A549 treated with CORT108297 at 1 μM for 4 hours (cell line): ENCODE measurements around the gene COQ5. TPM values are rescaled to one million over a fixed set of nuclear protein-coding genes. Genes with fewer than 3 reads are reported as not detected.

Source experiments
- total RNA-seq: library from RNA; stranded (reverse); fragments of 200-300 nt; extraction: Qiagen RNA extraction; gene quantifications from 5 replicates; pipeline ENCODE4 v1.2.3, GENCODE V29; 2022

COQ5 gene, protein sequence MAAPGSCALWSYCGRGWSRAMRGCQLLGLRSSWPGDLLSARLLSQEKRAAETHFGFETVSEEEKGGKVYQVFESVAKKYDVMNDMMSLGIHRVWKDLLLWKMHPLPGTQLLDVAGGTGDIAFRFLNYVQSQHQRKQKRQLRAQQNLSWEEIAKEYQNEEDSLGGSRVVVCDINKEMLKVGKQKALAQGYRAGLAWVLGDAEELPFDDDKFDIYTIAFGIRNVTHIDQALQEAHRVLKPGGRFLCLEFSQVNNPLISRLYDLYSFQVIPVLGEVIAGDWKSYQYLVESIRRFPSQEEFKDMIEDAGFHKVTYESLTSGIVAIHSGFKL
- total RNA-seq, result 27.2 to 30.9 TPM (median 27.9 TPM) in 5 replicates

GRCh38 chr12:120528861-120529525, at the start of gene COQ5:
TSS of gene COQ5 (minus strand) at chr12:120529158. CDS start at chr12:120529141, 17 bp downstream.

DNA sequence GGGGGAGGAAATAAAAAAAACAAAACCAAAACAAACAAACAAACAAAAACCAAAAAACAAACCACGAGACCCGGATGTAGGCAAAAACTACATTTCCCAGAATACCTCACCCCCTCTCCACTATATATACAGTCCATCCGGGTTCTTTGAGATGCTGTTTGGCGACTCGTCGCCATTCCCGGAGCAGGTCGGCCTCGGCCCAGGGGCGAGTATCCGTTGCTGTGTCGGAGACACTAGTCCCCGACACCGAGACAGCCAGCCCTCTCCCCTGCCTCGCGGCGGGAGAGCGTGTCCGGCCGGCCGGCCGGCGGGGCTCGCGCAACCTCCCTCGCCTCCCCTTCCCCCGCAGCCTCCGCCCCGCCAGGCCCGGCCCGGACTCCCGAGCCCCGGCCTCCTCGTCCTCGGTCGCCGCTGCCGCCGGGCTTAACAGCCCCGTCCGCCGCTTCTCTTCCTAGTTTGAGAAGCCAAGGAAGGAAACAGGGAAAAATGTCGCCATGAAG, 5.3 kb upstream of the COQ5 start, which contains the start of gene RNF10:
TSS of gene RNF10 (plus strand) at position 154 of the 500 bp plus-strand sequence. CDS start 456 bp downstream, outside the sequence.

GRCh38 chr12:120495731-120496412, 33.1 kb downstream of the COQ5 start, which contains the start of gene DYNLL1:
TSS of gene DYNLL1 (plus strand) at chr12:120496113. CDS start at chr12:120496422, 309 bp downstream.

GRCh38 chr12:120469450-120470149, 59.4 kb downstream of the COQ5 start, which contains the start of gene SRSF9:
TSS of gene SRSF9 (minus strand) at chr12:120469748. CDS start at chr12:120469609, 139 bp downstream.

Other genes starting within 250 kb of the COQ5 start
- gene RNU4-2, start 237.3 kb downstream of the COQ5 start, total RNA-seq, result not detected in 5 replicates
- gene RNU4-1, start 235.9 kb downstream of the COQ5 start, total RNA-seq, result not detected in 5 replicates
- gene SIRT4, start 226.8 kb downstream of the COQ5 start, total RNA-seq, result 0.79 to 0.96 TPM (median 0.89 TPM) in 5 replicates
- gene PLA2G1B, start 201.4 kb downstream of the COQ5 start, total RNA-seq, result 0.24 TPM in 1 of 5 replicates, not detected in the others
- gene MSI1, start 160.0 kb downstream of the COQ5 start, total RNA-seq, result 1.1 to 1.4 TPM (median 1.2 TPM) in 5 replicates
- 710 to 890 TPM (median 854 TPM) in 5 replicates for gene COX6A1, start 91.0 kb downstream of the COQ5 start, total RNA-seq
- gene TRIAP1, start 82.8 kb downstream of the COQ5 start, total RNA-seq, result 72.6 to 91.5 TPM (median 74.1 TPM) in 5 replicates
- gene GATC, start 82.7 kb downstream of the COQ5 start, total RNA-seq, result 22.6 to 26.1 TPM (median 25.3 TPM) in 5 replicates
- gene SRSF9, start 59.4 kb downstream of the COQ5 start, total RNA-seq, result 181 to 225 TPM (median 215 TPM) in 5 replicates
- 628 to 767 TPM (median 649 TPM) in 5 replicates for gene DYNLL1, start 33.0 kb downstream of the COQ5 start, total RNA-seq
- gene RNF10, start 5.2 kb upstream of the COQ5 start, total RNA-seq, result 99.3 to 116 TPM (median 102 TPM) in 5 replicates
- gene POP5, start 52.2 kb upstream of the COQ5 start, total RNA-seq, result 50.7 to 58.4 TPM (median 51.9 TPM) in 5 replicates
- gene CABP1, start 111.5 kb upstream of the COQ5 start, total RNA-seq, result 0.08 to 0.28 TPM (median 0.25 TPM) in 5 replicates
- gene MLEC, start 158.0 kb upstream of the COQ5 start, total RNA-seq, result 82.8 to 102 TPM (median 87.8 TPM) in 5 replicates
- 25.0 to 31.6 TPM (median 28.8 TPM) in 5 replicates for gene UNC119B, start 181.3 kb upstream of the COQ5 start, total RNA-seq
- gene ACADS, start 196.7 kb upstream of the COQ5 start, total RNA-seq, result 8.4 to 11.5 TPM (median 11.4 TPM) in 5 replicates